Lower leg skin (tissue), 4 donors: ENCODE measurements around the gene DIP2A. TPM values are rescaled to one million over a fixed set of nuclear protein-coding genes. Genes with fewer than 3 reads are reported as not detected.
"Not testable (repeated sequence)": the region's sequence is repeated elsewhere in the genome, so short reads cannot be mapped to it uniquely, and the experiment has no call there.

Experiments used
- DNase-seq, 2 donors: peaks; one replicate each; pipeline ENCODE4 v3.0.0-alpha.2; 2019; ENCODE audit warnings: low spot score in 2 of 2
- H3K4me3 ChIP-seq: fragments of 200-600 bp; sonication (generic); 2 replicates; pipeline ENCODE4 v1.5.1; 2017; ENCODE audit warnings: mild to moderate bottlenecking, low read depth; ENCODE audit not compliant: poor library complexity, severe bottlenecking
- POLR2A ChIP-seq, 2 donors: fragments of 450-650 bp; IDR thresholded peaks; one replicate each; pipeline ENCODE4 v1.6.1; 2016 to 2017; ENCODE audit warnings: antibody characterized with exemption in 2 of 2, mild to moderate bottlenecking in 1 of 2, moderate library complexity in 1 of 2
- WGBS, 2 donors: methylation state at CpG; one replicate each; pipeline ENCODE4 v1.1.5; 2018; 5-methylcytosine and 5-hydroxymethylcytosine counted together
- intact Hi-C: fragments of 100-400 bp; cut with DNase I; formaldehyde crosslinking; loops from one replicate; pipeline ENCODE4 v1.15.0; 2023; ENCODE audit warnings: low total_unique reads
- total RNA-seq, 4 donors: library from RNA; depleted of rRNA; stranded (reverse); fragments of >200 nt; gene quantifications; one replicate each; pipeline ENCODE4 v1.1.0, GENCODE V29; 2016
- TF ChIP-seq, protein P1 (sequence below), 3 donors: fragments of 450-650 bp; IDR thresholded peaks; one replicate each; pipeline ENCODE4 v1.5.1; 2016; ENCODE audit warnings: antibody characterized with exemption in 3 of 3, mild to moderate bottlenecking in 3 of 3, moderate library complexity in 2 of 3

The DIP2A gene
- total RNA-seq, 4 donors from 2014 or later: 37.3 to 77.8 (median 38.5) TPM

DNA sequence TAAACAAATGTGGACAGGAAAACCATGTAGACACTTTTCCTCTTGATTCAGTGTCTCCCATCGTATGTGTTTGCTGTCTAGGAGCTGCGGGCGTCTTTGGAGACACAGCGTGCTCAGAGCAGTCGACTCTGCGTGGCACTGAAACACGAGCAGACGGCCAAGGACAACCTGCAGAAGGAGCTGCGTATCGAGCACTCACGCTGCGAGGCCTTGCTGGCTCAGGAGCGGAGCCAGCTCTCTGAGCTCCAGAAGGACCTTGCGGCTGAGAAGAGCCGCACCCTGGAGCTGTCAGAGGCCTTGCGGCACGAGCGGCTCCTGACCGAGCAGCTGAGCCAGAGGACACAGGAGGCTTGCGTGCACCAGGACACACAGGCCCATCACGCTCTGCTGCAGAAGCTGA, 27.2 kb upstream of the DIP2A start:
- 96 to 97% methylated on average over 16 to 21 of the region's 21 CpGs for WGBS, 2 donors
- TF ChIP-seq, protein P1, sequence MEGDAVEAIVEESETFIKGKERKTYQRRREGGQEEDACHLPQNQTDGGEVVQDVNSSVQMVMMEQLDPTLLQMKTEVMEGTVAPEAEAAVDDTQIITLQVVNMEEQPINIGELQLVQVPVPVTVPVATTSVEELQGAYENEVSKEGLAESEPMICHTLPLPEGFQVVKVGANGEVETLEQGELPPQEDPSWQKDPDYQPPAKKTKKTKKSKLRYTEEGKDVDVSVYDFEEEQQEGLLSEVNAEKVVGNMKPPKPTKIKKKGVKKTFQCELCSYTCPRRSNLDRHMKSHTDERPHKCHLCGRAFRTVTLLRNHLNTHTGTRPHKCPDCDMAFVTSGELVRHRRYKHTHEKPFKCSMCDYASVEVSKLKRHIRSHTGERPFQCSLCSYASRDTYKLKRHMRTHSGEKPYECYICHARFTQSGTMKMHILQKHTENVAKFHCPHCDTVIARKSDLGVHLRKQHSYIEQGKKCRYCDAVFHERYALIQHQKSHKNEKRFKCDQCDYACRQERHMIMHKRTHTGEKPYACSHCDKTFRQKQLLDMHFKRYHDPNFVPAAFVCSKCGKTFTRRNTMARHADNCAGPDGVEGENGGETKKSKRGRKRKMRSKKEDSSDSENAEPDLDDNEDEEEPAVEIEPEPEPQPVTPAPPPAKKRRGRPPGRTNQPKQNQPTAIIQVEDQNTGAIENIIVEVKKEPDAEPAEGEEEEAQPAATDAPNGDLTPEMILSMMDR (IDR thresholded peaks at IDR 0.05): no peak
- no peak for TF ChIP-seq POLR2A (IDR thresholded peaks at IDR 0.05)
- DNase-seq: no peak
- no peak overlapping the region for H3K4me3 ChIP-seq
- intact Hi-C loops: no loop called here

DNA sequence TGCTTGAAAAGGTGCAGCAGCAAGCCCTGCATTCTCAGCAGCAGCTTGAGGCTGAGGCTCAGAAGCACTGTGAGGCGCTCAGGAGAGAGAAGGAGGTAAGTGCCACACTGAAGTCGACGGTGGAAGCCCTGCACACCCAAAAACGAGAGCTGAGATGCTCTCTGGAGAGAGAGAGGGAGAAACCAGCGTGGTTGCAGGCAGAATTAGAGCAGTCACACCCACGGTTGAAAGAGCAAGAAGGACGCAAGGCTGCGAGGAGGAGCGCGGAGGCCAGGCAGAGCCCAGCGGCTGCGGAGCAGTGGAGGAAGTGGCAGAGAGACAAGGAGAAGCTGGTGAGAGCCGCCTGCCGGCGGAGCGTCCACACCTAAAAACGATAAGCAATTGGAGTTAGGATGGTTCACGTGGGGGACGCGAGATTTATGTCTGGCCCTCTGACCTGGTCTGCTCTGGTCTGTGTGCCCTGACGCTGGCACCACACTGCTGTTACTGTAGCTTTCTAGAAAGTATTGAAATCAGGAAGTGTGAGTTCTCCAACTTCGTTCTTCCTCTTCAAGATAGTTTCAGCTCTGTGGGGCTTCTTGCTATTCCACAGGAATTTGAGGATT, 26.7 kb upstream of the DIP2A start:
- TF ChIP-seq, protein P1 (IDR thresholded peaks at IDR 0.05): no peak
- TF ChIP-seq POLR2A (IDR thresholded peaks at IDR 0.05): no peak
- intact Hi-C loops: no loop called here
- 81 to 88% methylated on average over 22 of the region's 22 CpGs for WGBS, 2 donors
- H3K4me3 ChIP-seq: no peak overlapping the region
- DNase-seq: no peak

DNA sequence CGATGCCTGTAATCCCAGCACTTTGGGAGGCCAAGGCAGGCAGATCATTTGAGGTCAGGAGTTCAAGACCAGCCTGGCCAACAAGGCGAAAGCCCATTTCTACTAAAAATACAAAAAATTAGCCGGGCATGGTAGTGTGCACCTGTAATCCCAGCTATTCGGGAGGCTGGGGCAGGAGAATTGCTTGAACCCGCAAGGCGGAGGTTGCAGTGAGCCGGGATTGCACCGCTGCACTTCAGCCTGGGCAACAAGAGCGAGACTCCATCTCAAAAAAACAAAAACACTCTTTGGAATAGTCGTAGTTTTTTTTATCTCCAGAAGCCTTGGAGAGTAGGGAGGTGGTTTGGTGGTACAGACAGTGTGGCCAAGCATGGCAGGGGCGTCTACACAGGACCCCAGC, 25.6 kb upstream of the DIP2A start:
- WGBS, 2 donors: 89% methylated on average over 11 of the region's 11 CpGs
- H3K4me3 ChIP-seq, DNase-seq, intact Hi-C loops: not testable (repeated sequence)

DNA sequence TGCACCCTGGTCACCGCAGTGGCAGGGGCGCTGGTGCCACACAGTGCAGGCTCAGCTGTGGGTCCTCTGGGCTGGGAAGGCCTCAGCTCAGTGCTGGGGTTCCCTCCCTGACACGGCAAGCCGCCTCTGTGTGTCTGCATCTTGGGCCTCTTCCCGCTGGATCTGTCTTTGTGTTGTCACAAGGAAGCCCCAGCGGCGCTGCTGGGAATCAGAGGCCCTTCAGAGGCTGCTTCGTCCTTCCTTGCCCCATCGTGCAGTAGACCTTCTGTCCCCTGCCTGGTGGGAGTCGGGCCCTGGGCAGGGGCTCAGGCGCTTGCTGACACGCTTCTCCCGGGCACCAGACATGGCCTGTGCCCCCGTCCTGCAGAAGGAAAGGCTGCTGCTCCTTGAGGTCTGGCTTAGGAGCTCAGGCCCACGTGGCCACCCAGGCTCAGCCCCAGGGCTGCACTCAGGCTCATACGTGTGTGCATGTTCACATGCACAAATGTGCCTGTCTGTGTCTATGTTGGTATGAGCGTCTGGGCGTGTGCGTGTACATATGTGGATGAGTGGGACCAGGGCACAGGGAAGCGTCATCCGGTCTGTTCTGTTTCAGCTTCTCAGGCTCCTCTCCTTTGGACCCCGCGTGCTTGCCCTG, 24.3 kb upstream of the DIP2A start:
- H3K4me3 ChIP-seq: no peak overlapping the region
- no peak for DNase-seq
- TF ChIP-seq, protein P1 (IDR thresholded peaks at IDR 0.05): no peak
- TF ChIP-seq POLR2A (IDR thresholded peaks at IDR 0.05): no peak
- intact Hi-C loops: no loop called here
- 94 to 96% methylated on average over 23 of the region's 23 CpGs for WGBS, 2 donors

DNA sequence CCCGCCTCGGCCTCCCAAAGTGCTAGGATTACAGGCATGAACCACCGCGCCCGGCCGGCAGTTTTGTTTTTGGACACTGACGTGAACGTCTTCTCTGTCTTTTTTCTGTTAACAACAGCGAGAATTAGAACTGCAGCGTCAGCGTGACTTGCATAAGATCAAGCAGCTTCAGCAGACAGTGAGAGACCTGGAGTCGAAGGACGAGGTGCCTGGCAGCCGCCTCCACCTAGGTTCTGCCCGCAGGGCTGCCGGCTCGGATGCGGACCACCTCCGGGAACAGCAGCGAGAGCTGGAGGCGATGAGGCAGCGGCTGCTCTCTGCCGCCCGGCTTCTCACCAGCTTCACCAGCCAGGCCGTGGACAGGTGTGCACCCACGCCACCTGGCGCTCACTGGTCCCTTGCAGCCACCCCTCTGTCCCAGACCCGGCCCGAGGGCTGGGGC, 22.9 kb upstream of the DIP2A start:
- 95 to 98% methylated on average over 29 of the region's 29 CpGs for WGBS, 2 donors
- TF ChIP-seq, protein P1 (IDR thresholded peaks at IDR 0.05): no peak
- no peak for TF ChIP-seq POLR2A (IDR thresholded peaks at IDR 0.05)
- DNase-seq: no peak
- H3K4me3 ChIP-seq: no peak overlapping the region
- intact Hi-C loops: no loop called here

DNA sequence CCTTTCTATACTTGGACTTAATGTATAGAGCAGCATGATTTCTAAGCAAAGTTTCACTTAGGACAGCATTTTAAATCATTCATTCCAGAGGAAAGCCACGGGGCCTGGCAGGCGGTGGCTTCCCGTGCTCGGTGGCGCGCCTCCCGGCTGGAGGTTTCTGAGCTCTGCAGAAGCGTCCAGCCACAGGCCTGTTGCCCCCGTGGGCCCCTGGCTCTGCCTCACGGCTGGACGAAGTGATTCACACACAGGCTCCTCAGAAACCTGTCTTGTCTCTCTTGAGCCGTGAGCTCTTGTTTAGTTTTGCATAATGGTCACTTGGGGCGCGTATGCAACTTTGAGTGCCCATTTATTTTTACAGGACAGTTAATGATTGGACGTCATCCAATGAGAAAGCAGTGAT, 22.1 kb upstream of the DIP2A start:
- DNase-seq: no peak
- no peak overlapping the region for H3K4me3 ChIP-seq
- intact Hi-C loops: no loop called here
- 90 to 91% methylated on average over 12 to 15 of the region's 15 CpGs for WGBS, 2 donors
- TF ChIP-seq, protein P1 (IDR thresholded peaks at IDR 0.05): no peak
- no peak for TF ChIP-seq POLR2A (IDR thresholded peaks at IDR 0.05)
